Cardiac ventricle fibroblast (primary cell): ENCODE measurements around the gene PLG. TPM values are rescaled to one million over a fixed set of nuclear protein-coding genes. Genes with fewer than 3 reads are reported as not detected.

Experiments used
- total RNA-seq: library from RNA; depleted of rRNA; stranded (reverse); fragments of >200 nt; gene quantifications from 2 replicates; pipeline ENCODE4 v1.2.3, GENCODE V29; 2015

PLG gene
- total RNA-seq, result not detected in 2 replicates

DNA sequence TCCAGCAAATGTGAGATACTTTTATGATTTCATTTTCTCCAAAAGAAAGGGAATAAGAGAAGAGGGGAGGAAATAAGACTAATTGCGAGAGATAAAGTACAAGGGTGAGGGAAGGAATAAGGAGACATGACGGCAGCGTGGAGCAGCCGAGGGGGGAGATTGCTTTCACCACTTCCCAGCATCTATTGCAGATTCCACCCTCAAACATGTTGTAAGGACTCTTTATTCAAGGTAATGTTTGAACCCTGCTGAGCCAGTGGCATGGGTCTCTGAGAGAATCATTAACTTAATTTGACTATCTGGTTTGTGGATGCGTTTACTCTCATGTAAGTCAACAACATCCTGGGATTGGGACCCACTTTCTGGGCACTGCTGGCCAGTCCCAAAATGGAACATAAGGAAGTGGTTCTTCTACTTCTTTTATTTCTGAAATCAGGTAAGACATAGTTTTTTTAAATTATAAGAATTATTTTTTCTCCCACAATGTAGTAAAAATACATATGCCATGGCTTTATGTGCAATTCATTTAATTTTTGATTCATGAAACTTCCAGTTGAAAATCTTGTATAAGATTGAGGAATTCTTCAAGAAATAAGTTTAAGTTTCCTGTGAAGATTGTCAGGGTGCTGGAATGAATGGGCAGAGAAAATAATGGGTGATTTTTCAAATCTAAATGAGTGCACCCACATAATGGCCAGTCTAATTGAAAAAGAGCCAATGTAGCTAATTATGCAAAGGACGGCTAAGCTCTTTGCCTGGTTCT is at the start of gene PLG:
TSS of gene PLG (plus strand) at position 327 of the 763 bp plus-strand sequence. CDS start at position 388, 61 bp downstream.

DNA sequence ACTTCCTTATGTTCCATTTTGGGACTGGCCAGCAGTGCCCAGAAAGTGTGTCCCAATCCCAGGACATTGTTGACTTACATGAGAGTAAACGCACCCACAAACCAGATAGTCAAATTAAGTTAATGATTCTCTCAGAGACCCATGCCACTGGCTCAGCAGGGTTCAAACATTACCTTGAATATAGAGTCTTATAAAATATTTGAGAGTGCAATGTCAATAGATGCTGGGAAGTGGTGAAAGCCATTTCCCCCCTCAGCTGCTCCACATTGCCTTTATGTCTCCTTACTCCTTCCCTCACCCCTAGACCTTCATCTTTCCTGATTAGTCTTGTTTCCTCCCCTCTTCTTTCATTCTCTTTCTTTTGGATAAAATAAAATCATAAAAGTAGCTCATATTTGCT is 37.8 kb upstream of the PLG start, which contains the start of gene LPA:
TSS of gene LPA (minus strand) at position 78 of the 400 bp plus-strand sequence. CDS start at position 17, 61 bp downstream.

Other genes with a start within 250 kb of the PLG start
- not detected in 2 replicates for gene LPA, start 38.0 kb upstream of the PLG start, total RNA-seq